Islet precursor cell (in vitro differentiated cells): Measurements from ENCODE around the gene ZNF311.

Experiments used
- DNase-seq: peaks from one replicate; pipeline ENCODE4 v3.0.0-alpha.2; 2018

ZNF311 gene

GRCh38 chr6:29005183-29005885 lies at the start of gene ZNF311:
Gene ZNF311, minus strand, starts transcription at chr6:29005315. Its CDS starts 1,361 bp downstream, at chr6:29003954.
- DNase-seq = no peak

GRCh38 chr6:29051680-29052079 lies 46.6 kb upstream of the ZNF311 start:
- no peak for DNase-seq

GRCh38 chr6:29045075-29045474 lies 40.0 kb upstream of the ZNF311 start, which contains the start of gene OR2W1:
Gene OR2W1, minus strand, starts transcription at chr6:29045175. Its CDS starts 0 bp downstream, at chr6:29045175.
- no peak for DNase-seq

GRCh38 chr6:29035951-29036350 lies 30.8 kb upstream of the ZNF311 start:
- no peak for DNase-seq

- no peak for DNase-seq
These were observed 23.7 kb upstream of the ZNF311 start for GRCh38 chr6:29028821-29029220.

GRCh38 chr6:29025927-29026585 lies 20.9 kb upstream of the ZNF311 start:
- no peak for DNase-seq

GRCh38 chr6:29021434-29021833 lies 16.3 kb upstream of the ZNF311 start:
- no peak for DNase-seq

GRCh38 chr6:29019629-29020028 lies 14.5 kb upstream of the ZNF311 start:
- DNase-seq = no peak

GRCh38 chr6:29017428-29017802 lies 12.3 kb upstream of the ZNF311 start:
- DNase-seq = no peak

GRCh38 chr6:29016559-29017427 lies 11.7 kb upstream of the ZNF311 start:
- peak; percentile 84 for DNase-seq

- DNase-seq = no peak
These were observed 9.9 kb upstream of the ZNF311 start for GRCh38 chr6:29014729-29015608.

GRCh38 chr6:29011276-29011734 lies 6.2 kb upstream of the ZNF311 start:
- DNase-seq = peak; percentile 78

GRCh38 chr6:29009358-29009757 lies 4.2 kb upstream of the ZNF311 start:
- DNase-seq = no peak

GRCh38 chr6:29008089-29008488 lies 3.0 kb upstream of the ZNF311 start:
- DNase-seq = no peak

GRCh38 chr6:28996844-28997510 lies 8.1 kb downstream of the ZNF311 start:
- DNase-seq = no peak

- no peak for DNase-seq
These were observed 9.9 kb downstream of the ZNF311 start for GRCh38 chr6:28995093-28995650.

GRCh38 chr6:28988536-28989311 lies 16.4 kb downstream of the ZNF311 start:
- peak; percentile 93 for DNase-seq

GRCh38 chr6:28985462-28986164 lies 19.5 kb downstream of the ZNF311 start:
- DNase-seq = peak; percentile 98

GRCh38 chr6:28983838-28984237 lies 21.3 kb downstream of the ZNF311 start:
- no peak for DNase-seq
